Activated CD8-positive, alpha-beta T cell treated with anti-CD3 and anti-CD28 coated beads for 36 hours (primary cell): ENCODE measurements around the gene HYAL4. TPM values are rescaled to one million over a fixed set of nuclear protein-coding genes. Genes with fewer than 3 reads are reported as not detected.
"Not testable (repeated sequence)": the region's sequence is repeated elsewhere in the genome, so short reads cannot be mapped to it uniquely, and the experiment has no call there.

Source experiments
- ATAC-seq: fragments of 200-7000 bp; cut with Tn5 transposase; one replicate; pipeline ENCODE4 v1.10.0; 2021; ENCODE audit warnings: mild to moderate bottlenecking, moderate library complexity
- CTCF ChIA-PET: fragments of 350-600 bp; sonication (Branson Sonifier 250); formaldehyde crosslinking; loops from one replicate; lab custom pipeline; 2021; ENCODE audit warnings: antibody characterized with exemption; lab: Charles Lee
- POLR2A ChIA-PET: fragments of 350-600 bp; sonication (Branson Sonifier 250); formaldehyde crosslinking; loops from one replicate; lab custom pipeline; 2021; ENCODE audit warnings: antibody characterized with exemption; lab: Charles Lee
- DNase-seq: peaks from one replicate; pipeline ENCODE4 v3.0.0-alpha.2; 2020
- H3K27ac Mint-ChIP-seq: one replicate; pipeline ENCODE4 v1.8.0; 2021; ENCODE audit warnings: mild to moderate bottlenecking, mixed read lengths
- H3K27me3 Mint-ChIP-seq: one replicate; pipeline ENCODE4 v1.8.0; 2021; ENCODE audit warnings: mixed read lengths
- H3K36me3 Mint-ChIP-seq: one replicate; pipeline ENCODE4 v1.8.0; 2021; ENCODE audit warnings: low read depth, mixed read lengths
- H3K4me1 Mint-ChIP-seq: one replicate; pipeline ENCODE4 v1.8.0; 2021; ENCODE audit warnings: low read depth, mixed read lengths
- H3K4me3 Mint-ChIP-seq: one replicate; pipeline ENCODE4 v1.8.0; 2021; ENCODE audit warnings: mild to moderate bottlenecking, moderate library complexity, mixed read lengths
- H3K9me3 Mint-ChIP-seq: one replicate; pipeline ENCODE4 v1.8.0; 2021; ENCODE audit warnings: mixed read lengths
- CTCF ChIP-seq: fragments of 200-600 bp; IDR thresholded peaks from one replicate; pipeline ENCODE4 v1.8.0; 2022; ENCODE audit warnings: antibody characterized with exemption, mild to moderate bottlenecking
- intact Hi-C: fragments of 100-400 bp; cut with micrococcal nuclease; formaldehyde crosslinking; loops from one replicate; pipeline ENCODE4 v1.10.0; 2022
- total RNA-seq, 2 experiments: library from RNA; stranded (reverse); gene quantifications; one replicate each; pipeline ENCODE4 v1.2.3, GENCODE V29; 2021

The HYAL4 gene
- total RNA-seq, 2 experiments from 2014 or later = not detected

- Mint-ChIP-seq H3K27me3 (peaks cover 1% of the 10 kb centered on the region), H3K27ac (no peak overlapping the region), H3K36me3 (no peaks in the 10 kb centered on the region), H3K9me3 (no peaks in the 10 kb centered on the region), H3K4me1 (no peaks in the 10 kb centered on the region), H3K4me3 (no peak overlapping the region)
- DNase-seq (no peak), ATAC-seq (no peak)
- TF ChIP-seq CTCF = no peak
- intact Hi-C loops = no loop called here
- ChIA-PET CTCF (no interaction called here), POLR2A (no interaction called here)
Observed at GRCh38 chr7:123816916-123817315, 28.1 kb upstream of the HYAL4 start.

GRCh38 chr7:123819001-123819400 is 26.0 kb upstream of the HYAL4 start:
- TF ChIP-seq CTCF = no peak
- H3K36me3 Mint-ChIP-seq = no peaks in the 10 kb centered on the region
- no peaks in the 10 kb centered on the region for H3K9me3 Mint-ChIP-seq
- ChIA-PET POLR2A (no interaction called here), CTCF (no interaction called here)
- H3K27me3 Mint-ChIP-seq = peaks cover 1% of the 10 kb centered on the region
- DNase-seq (no peak), ATAC-seq (no peak)
- no peak overlapping the region for H3K27ac Mint-ChIP-seq
- intact Hi-C loops = no loop called here
- no peak overlapping the region for H3K4me3 Mint-ChIP-seq
- H3K4me1 Mint-ChIP-seq = peaks cover 7% of the 10 kb centered on the region

- H3K9me3 Mint-ChIP-seq, POLR2A ChIA-PET, H3K27me3 Mint-ChIP-seq, H3K4me3 Mint-ChIP-seq, intact Hi-C loops, ATAC-seq, CTCF ChIA-PET, H3K36me3 Mint-ChIP-seq, DNase-seq, H3K27ac Mint-ChIP-seq: not testable (repeated sequence)
- peaks cover 14% of the 10 kb centered on the region for H3K4me1 Mint-ChIP-seq
Observed at GRCh38 chr7:123819795-123820194, 25.2 kb upstream of the HYAL4 start.

- intact Hi-C loops = no loop called here
Observed at GRCh38 chr7:123820864-123821263, 24.1 kb upstream of the HYAL4 start.

GRCh38 chr7:123821320-123821719 is 23.6 kb upstream of the HYAL4 start:
- H3K27me3 Mint-ChIP-seq = peaks cover 6% of the 10 kb centered on the region
- DNase-seq (no peak), ATAC-seq (no peak)
- no peak overlapping the region for H3K4me3 Mint-ChIP-seq
- intact Hi-C loops = no loop called here
- POLR2A ChIA-PET = no interaction called here
- CTCF ChIA-PET = no interaction called here
- no peaks in the 10 kb centered on the region for H3K9me3 Mint-ChIP-seq
- no peak overlapping the region for H3K27ac Mint-ChIP-seq
- no peak for TF ChIP-seq CTCF
- no peaks in the 10 kb centered on the region for H3K36me3 Mint-ChIP-seq
- peaks cover 21% of the 10 kb centered on the region for H3K4me1 Mint-ChIP-seq

More at GRCh38 chr7:123820864-123821263, 24.1 kb upstream of the HYAL4 start:
- Mint-ChIP-seq H3K4me3 (no peak overlapping the region), H3K27ac (no peak overlapping the region), H3K4me1 (peaks cover 19% of the 10 kb centered on the region), H3K27me3 (peaks cover 4% of the 10 kb centered on the region), H3K36me3 (no peaks in the 10 kb centered on the region), H3K9me3 (no peaks in the 10 kb centered on the region)
- no peak for TF ChIP-seq CTCF
- DNase-seq (no peak), ATAC-seq (no peak)
- POLR2A ChIA-PET = no interaction called here
- CTCF ChIA-PET = no interaction called here
